Liver (tissue), 9 donors: ENCODE results near the gene DENND4A. TPM values are rescaled to one million over a fixed set of nuclear protein-coding genes. Genes with fewer than 3 reads are reported as not detected.

Experiments used
- DNase-seq: peaks from one replicate; pipeline ENCODE4 v3.0.0-alpha.2; 2017; ENCODE audit warnings: low spot score
- H3K27ac ChIP-seq, 2 donors: one replicate each; pipeline ENCODE4 v1.7.0; 2013; ENCODE audit warnings: inconsistent platforms in 2 of 2, low read length in 2 of 2, control low read depth in 1 of 2, low read depth in 1 of 2, mild to moderate bottlenecking in 1 of 2
- H3K27me3 ChIP-seq, 4 donors: one replicate each; pipeline versions ENCODE4 v1.6.1 to v1.7.0; 2013; ENCODE audit warnings: low read length in 3 of 4, inconsistent platforms in 1 of 4, mild to moderate bottlenecking in 1 of 4, moderate library complexity in 1 of 4; ENCODE audit not compliant: control insufficient read depth in 4 of 4, insufficient read depth in 4 of 4
- H3K36me3 ChIP-seq, 4 donors: one replicate each; pipeline versions ENCODE4 v1.6.1 to v1.7.0; 2013; ENCODE audit warnings: low read length in 3 of 4, mild to moderate bottlenecking in 3 of 4, low read depth in 1 of 4, moderate library complexity in 1 of 4; ENCODE audit not compliant: control insufficient read depth in 4 of 4, insufficient read depth in 3 of 4
- H3K4me1 ChIP-seq, 4 donors: one replicate each; pipeline versions ENCODE4 v1.6.1 to v1.7.0; 2013; ENCODE audit warnings: low read length in 3 of 4, mild to moderate bottlenecking in 3 of 4, moderate library complexity in 1 of 4; ENCODE audit not compliant: control insufficient read depth in 4 of 4, insufficient read depth in 4 of 4
- H3K4me3 ChIP-seq, 3 donors: one replicate each; pipeline versions ENCODE4 v1.6.1 to v1.7.0; 2013; ENCODE audit warnings: low read length in 3 of 3, control low read depth in 1 of 3, low read depth in 1 of 3, mild to moderate bottlenecking in 1 of 3
- H3K9ac ChIP-seq, 2 donors: one replicate each; pipeline ENCODE4 v1.7.0; 2013; ENCODE audit warnings: low read length in 2 of 2, mild to moderate bottlenecking in 2 of 2, moderate library complexity in 2 of 2, control low read depth in 1 of 2, low read depth in 1 of 2
- H3K9me3 ChIP-seq, 4 donors: one replicate each; pipeline versions ENCODE4 v1.6.1 to v1.7.0; 2013; ENCODE audit warnings: low read length in 3 of 4; ENCODE audit not compliant: control insufficient read depth in 4 of 4
- EGR1 ChIP-seq, 2 donors: IDR thresholded peaks; 2 replicates each; pipeline ENCODE4 v1.6.1; 2016 to 2018; ENCODE audit warnings: antibody characterized with exemption in 2 of 2, low read depth in 2 of 2
- FOXA1 ChIP-seq: IDR thresholded peaks from 2 replicates; pipeline ENCODE4 v1.6.1; 2016; ENCODE audit warnings: antibody characterized with exemption
- FOXA2 ChIP-seq: IDR thresholded peaks from 2 replicates; pipeline ENCODE4 v1.6.1; 2016; ENCODE audit warnings: antibody characterized with exemption
- GABPA ChIP-seq, 2 donors: IDR thresholded peaks in 1 of 2; conservative IDR thresholded peaks in 1 of 2; 2 replicates each; pipeline ENCODE4 v1.6.1; 2016; ENCODE audit warnings: antibody characterized with exemption in 2 of 2, mild to moderate bottlenecking in 1 of 2, moderate library complexity in 1 of 2
- HNF4A ChIP-seq, 2 donors: conservative IDR thresholded peaks; 2 replicates each; pipeline ENCODE4 v1.6.1; 2016; ENCODE audit warnings: antibody characterized with exemption in 2 of 2, mild to moderate bottlenecking in 2 of 2
- HNF4G ChIP-seq: IDR thresholded peaks from 2 replicates; pipeline ENCODE4 v1.6.1; 2016; ENCODE audit warnings: antibody characterized with exemption
- JUND ChIP-seq, 2 donors: IDR thresholded peaks; 2 replicates each; pipeline ENCODE4 v1.6.1; 2016; ENCODE audit warnings: antibody characterized with exemption in 2 of 2
- NR2F2 ChIP-seq: IDR thresholded peaks from 2 replicates; pipeline ENCODE4 v1.6.1; 2016; ENCODE audit warnings: antibody characterized with exemption
- RAD21 ChIP-seq, 2 donors: IDR thresholded peaks; 2 replicates each; pipeline ENCODE4 v1.6.1; 2016; ENCODE audit warnings: antibody characterized with exemption in 2 of 2, mild to moderate bottlenecking in 2 of 2
- RXRA ChIP-seq, 2 donors: IDR thresholded peaks; 2 replicates each; pipeline ENCODE4 v1.6.1; 2017 to 2018; ENCODE audit warnings: antibody characterized with exemption in 2 of 2, mild to moderate bottlenecking in 1 of 2
- SP1 ChIP-seq: IDR thresholded peaks from 2 replicates; pipeline ENCODE4 v1.6.1; 2018; ENCODE audit warnings: antibody characterized with exemption, mild to moderate bottlenecking
- TAF1 ChIP-seq: conservative IDR thresholded peaks from 2 replicates; pipeline ENCODE4 v1.6.1; 2016; ENCODE audit warnings: antibody characterized with exemption, mild to moderate bottlenecking
- YY1 ChIP-seq: IDR thresholded peaks from 2 replicates; pipeline ENCODE4 v1.6.1; 2016; ENCODE audit warnings: antibody characterized with exemption, mild to moderate bottlenecking
- WGBS: extraction: QIAGEN DNeasy Blood & Tissue Kit; methylation state at CpG from one replicate; pipeline ENCODE4 v1.1.7; 2013; 5-methylcytosine and 5-hydroxymethylcytosine counted together
- polyA plus RNA-seq, 2 donors: library from polyadenylated mRNA; stranded (reverse) in 1 of 2; unstranded in 1 of 2; fragments of 200-250 nt in 1 of 2; fragments of >200 nt in 1 of 2; fragmentation: Nextera tagmentation in 1 of 2; extraction: Ambion mirVana in 1 of 2; gene quantifications; one replicate each; pipeline versions ENCODE4 v1.2.1 to v1.2.3, GENCODE V29; 2013 to 2015
- total RNA-seq, 2 donors: library from RNA; depleted of rRNA; stranded (reverse); fragments of >200 nt; gene quantifications; one replicate each; pipeline ENCODE4 v1.2.3, GENCODE V29; 2014
- TF ChIP-seq, protein P1 (sequence below): IDR thresholded peaks from 2 replicates; pipeline ENCODE4 v1.6.1; 2016; ENCODE audit warnings: antibody characterized with exemption
- TF ChIP-seq, protein P2 (sequence below): IDR thresholded peaks from 2 replicates; pipeline ENCODE4 v1.6.1; 2016; ENCODE audit warnings: antibody characterized with exemption, mild to moderate bottlenecking
- TF ChIP-seq, protein P3 (sequence below): fragments of 150-350 bp; IDR thresholded peaks from 2 replicates; pipeline ENCODE4 v1.5.1; 2017; ENCODE audit warnings: improper control_type of control experiment, low read depth, low read length; ENCODE audit not compliant: missing input control
- TF ChIP-seq, protein P4 (sequence below): IDR thresholded peaks from 2 replicates; pipeline ENCODE4 v1.6.1; 2016; ENCODE audit warnings: antibody characterized with exemption
- TF ChIP-seq, protein P5 (sequence below): IDR thresholded peaks from 2 replicates; pipeline ENCODE4 v1.6.1; 2016; ENCODE audit warnings: antibody characterized with exemption
- donor health status: healthy.
- donor health status: healthy.
- donor health status: healthy.
- donor health status: healthy.
- donor health status: healthy.

Gene DENND4A
- total and polyA plus RNA-seq, 4 donors = 5.2 to 75.5 (median 23.9) TPM

DNA sequence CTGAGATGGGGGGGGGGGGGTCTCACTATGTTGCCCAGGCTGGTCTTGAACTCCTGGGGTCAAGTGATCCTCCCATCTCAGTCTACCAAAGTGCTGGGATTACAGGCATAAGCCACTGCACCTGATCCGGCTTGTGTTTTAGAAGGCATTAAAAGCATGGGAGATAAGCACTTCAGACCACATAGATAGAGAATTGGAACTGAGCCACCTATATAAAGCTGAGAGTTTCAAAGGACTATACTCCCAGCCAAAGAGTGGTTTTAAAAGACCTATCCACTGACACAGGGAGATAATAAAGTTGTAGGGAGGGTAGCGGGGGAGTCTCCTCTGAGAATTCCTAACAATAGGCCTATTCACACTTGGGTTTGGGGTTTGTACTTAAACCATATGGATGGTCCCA lies 34.8 kb downstream of the DENND4A start:
- no peak for TF ChIP-seq RXRA (IDR thresholded peaks at IDR 0.05)
- H3K36me3 ChIP-seq = peaks cover 1 to 7% (median 2%) of the 10 kb centered on the region in 4 donors
- no peak overlapping the region for H3K27ac ChIP-seq
- 91% methylated on average over 2 of the region's 2 CpGs for whole genome bisulfite sequencing
- peaks cover 0 to 2% (median 0%) of the 10 kb centered on the region in 4 donors for H3K4me1 ChIP-seq
- no peak overlapping the region for H3K9ac ChIP-seq
- no peak overlapping the region for H3K4me3 ChIP-seq
- no peaks in the 10 kb centered on the region for H3K27me3 ChIP-seq
- H3K9me3 ChIP-seq = no peaks in the 10 kb centered on the region
- no peak for DNase-seq

DNA sequence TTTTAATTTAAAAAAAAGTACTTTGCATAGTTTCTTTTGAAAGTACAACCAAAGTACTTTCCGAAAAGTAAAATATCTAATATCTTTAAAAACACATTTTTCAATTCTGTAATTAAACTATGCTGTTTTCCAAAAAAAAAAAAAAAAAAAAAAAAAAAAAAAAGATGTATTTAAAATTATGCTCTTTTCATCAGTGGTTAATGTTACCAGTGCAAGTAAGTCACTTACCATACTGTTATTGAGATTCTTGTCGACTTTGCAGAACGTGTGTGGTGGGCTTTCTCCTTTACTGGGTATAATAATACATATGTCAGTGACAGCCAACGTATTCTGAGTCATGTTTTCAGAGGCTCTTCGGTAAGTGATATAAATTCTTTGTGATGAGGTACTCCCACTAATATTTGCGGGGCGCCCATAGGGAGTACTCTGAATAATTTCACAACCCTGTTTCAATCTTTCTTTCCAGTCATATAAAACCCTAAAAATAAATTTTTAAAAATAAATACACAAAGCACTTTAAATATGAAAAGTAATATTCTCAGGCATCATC lies 39.9 kb downstream of the DENND4A start:
- H3K27me3 ChIP-seq = no peaks in the 10 kb centered on the region
- H3K4me1 ChIP-seq = peaks cover 0 to 2% (median 0%) of the 10 kb centered on the region in 4 donors
- no peak overlapping the region for H3K27ac ChIP-seq
- H3K36me3 ChIP-seq = peaks cover 3 to 22% (median 9%) of the 10 kb centered on the region in 4 donors
- TF ChIP-seq SP1 (no peak), HNF4G (no peak), FOXA2 (no peak)
- TF ChIP-seq, protein P1, sequence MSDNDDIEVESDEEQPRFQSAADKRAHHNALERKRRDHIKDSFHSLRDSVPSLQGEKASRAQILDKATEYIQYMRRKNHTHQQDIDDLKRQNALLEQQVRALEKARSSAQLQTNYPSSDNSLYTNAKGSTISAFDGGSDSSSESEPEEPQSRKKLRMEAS = no peak
- H3K9me3 ChIP-seq = no peaks in the 10 kb centered on the region
- H3K4me3 ChIP-seq = no peak overlapping the region
- 81% methylated on average over 7 of the region's 7 CpGs for WGBS
- no peak overlapping the region for H3K9ac ChIP-seq
- DNase-seq = no peak

DNA sequence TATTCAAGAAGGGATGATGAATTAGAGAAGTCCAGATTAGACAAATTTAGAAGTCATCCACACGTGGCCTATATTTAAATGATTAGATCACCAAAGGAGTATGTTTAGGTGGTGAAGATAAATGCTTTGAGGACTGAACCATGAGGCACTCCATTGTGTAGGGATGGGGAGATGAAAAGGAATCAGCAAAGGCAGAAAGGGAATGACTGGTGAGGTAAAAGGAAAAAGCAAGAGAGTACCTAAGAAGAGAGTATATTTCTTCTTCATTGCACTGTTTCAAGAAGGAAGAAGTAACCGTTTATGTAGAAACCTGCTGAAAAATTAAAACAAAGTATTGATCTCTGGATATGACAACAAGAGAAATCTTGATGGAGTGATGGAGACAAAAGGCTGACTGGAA lies 40.7 kb downstream of the DENND4A start:
- Histone ChIP-seq H3K4me3 (no peak overlapping the region), H3K4me1 (peaks cover 0 to 2% (median 0%) of the 10 kb centered on the region in 4 donors), H3K27ac (no peak overlapping the region), H3K36me3 (peaks cover 1 to 22% (median 9%) of the 10 kb centered on the region in 4 donors), H3K9ac (no peak overlapping the region), H3K9me3 (no peaks in the 10 kb centered on the region), H3K27me3 (no peaks in the 10 kb centered on the region)
- TF ChIP-seq NR2F2 (no peak), HNF4G (no peak), FOXA1 (no peak), JUND (IDR thresholded peaks at IDR 0.05) (no peak), TAF1 (no peak), EGR1 (IDR thresholded peaks at IDR 0.05; ENCODE audit: low read depth in 2 of 2) (no peak), SP1 (no peak), YY1 (no peak), RXRA (IDR thresholded peaks at IDR 0.05) (no peak), GABPA (IDR thresholded peaks at IDR 0.05 in 1 of 2, conservative IDR thresholded peaks at IDR 0.05 in 1 of 2) (no peak), RAD21 (IDR thresholded peaks at IDR 0.05) (no peak), HNF4A (conservative IDR thresholded peaks at IDR 0.05) (no peak), FOXA2 (no peak)
- TF ChIP-seq, protein P1 = no peak
- TF ChIP-seq, protein P2, sequence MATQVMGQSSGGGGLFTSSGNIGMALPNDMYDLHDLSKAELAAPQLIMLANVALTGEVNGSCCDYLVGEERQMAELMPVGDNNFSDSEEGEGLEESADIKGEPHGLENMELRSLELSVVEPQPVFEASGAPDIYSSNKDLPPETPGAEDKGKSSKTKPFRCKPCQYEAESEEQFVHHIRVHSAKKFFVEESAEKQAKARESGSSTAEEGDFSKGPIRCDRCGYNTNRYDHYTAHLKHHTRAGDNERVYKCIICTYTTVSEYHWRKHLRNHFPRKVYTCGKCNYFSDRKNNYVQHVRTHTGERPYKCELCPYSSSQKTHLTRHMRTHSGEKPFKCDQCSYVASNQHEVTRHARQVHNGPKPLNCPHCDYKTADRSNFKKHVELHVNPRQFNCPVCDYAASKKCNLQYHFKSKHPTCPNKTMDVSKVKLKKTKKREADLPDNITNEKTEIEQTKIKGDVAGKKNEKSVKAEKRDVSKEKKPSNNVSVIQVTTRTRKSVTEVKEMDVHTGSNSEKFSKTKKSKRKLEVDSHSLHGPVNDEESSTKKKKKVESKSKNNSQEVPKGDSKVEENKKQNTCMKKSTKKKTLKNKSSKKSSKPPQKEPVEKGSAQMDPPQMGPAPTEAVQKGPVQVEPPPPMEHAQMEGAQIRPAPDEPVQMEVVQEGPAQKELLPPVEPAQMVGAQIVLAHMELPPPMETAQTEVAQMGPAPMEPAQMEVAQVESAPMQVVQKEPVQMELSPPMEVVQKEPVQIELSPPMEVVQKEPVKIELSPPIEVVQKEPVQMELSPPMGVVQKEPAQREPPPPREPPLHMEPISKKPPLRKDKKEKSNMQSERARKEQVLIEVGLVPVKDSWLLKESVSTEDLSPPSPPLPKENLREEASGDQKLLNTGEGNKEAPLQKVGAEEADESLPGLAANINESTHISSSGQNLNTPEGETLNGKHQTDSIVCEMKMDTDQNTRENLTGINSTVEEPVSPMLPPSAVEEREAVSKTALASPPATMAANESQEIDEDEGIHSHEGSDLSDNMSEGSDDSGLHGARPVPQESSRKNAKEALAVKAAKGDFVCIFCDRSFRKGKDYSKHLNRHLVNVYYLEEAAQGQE = no peak
- TF ChIP-seq, protein P3, sequence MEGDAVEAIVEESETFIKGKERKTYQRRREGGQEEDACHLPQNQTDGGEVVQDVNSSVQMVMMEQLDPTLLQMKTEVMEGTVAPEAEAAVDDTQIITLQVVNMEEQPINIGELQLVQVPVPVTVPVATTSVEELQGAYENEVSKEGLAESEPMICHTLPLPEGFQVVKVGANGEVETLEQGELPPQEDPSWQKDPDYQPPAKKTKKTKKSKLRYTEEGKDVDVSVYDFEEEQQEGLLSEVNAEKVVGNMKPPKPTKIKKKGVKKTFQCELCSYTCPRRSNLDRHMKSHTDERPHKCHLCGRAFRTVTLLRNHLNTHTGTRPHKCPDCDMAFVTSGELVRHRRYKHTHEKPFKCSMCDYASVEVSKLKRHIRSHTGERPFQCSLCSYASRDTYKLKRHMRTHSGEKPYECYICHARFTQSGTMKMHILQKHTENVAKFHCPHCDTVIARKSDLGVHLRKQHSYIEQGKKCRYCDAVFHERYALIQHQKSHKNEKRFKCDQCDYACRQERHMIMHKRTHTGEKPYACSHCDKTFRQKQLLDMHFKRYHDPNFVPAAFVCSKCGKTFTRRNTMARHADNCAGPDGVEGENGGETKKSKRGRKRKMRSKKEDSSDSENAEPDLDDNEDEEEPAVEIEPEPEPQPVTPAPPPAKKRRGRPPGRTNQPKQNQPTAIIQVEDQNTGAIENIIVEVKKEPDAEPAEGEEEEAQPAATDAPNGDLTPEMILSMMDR = no peak
- TF ChIP-seq, protein P4, sequence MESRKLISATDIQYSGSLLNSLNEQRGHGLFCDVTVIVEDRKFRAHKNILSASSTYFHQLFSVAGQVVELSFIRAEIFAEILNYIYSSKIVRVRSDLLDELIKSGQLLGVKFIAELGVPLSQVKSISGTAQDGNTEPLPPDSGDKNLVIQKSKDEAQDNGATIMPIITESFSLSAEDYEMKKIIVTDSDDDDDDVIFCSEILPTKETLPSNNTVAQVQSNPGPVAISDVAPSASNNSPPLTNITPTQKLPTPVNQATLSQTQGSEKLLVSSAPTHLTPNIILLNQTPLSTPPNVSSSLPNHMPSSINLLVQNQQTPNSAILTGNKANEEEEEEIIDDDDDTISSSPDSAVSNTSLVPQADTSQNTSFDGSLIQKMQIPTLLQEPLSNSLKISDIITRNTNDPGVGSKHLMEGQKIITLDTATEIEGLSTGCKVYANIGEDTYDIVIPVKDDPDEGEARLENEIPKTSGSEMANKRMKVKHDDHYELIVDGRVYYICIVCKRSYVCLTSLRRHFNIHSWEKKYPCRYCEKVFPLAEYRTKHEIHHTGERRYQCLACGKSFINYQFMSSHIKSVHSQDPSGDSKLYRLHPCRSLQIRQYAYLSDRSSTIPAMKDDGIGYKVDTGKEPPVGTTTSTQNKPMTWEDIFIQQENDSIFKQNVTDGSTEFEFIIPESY = no peak
- TF ChIP-seq, protein P5, sequence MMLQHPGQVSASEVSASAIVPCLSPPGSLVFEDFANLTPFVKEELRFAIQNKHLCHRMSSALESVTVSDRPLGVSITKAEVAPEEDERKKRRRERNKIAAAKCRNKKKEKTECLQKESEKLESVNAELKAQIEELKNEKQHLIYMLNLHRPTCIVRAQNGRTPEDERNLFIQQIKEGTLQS = no peak
- 89% methylated on average over 2 of the region's 2 CpGs for WGBS
- DNase-seq = no peak
